Measurements from ENCODE around the gene RCAN2.

GRCh38 chr6:46350714-46351113 is 140.5 kb downstream of the RCAN2 start:
- TF ChIP-seq, protein P1, sequence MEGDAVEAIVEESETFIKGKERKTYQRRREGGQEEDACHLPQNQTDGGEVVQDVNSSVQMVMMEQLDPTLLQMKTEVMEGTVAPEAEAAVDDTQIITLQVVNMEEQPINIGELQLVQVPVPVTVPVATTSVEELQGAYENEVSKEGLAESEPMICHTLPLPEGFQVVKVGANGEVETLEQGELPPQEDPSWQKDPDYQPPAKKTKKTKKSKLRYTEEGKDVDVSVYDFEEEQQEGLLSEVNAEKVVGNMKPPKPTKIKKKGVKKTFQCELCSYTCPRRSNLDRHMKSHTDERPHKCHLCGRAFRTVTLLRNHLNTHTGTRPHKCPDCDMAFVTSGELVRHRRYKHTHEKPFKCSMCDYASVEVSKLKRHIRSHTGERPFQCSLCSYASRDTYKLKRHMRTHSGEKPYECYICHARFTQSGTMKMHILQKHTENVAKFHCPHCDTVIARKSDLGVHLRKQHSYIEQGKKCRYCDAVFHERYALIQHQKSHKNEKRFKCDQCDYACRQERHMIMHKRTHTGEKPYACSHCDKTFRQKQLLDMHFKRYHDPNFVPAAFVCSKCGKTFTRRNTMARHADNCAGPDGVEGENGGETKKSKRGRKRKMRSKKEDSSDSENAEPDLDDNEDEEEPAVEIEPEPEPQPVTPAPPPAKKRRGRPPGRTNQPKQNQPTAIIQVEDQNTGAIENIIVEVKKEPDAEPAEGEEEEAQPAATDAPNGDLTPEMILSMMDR (IDR thresholded peaks at IDR 0.05) = no peak
- no peak for TF ChIP-seq POLR2AphosphoS5 (IDR thresholded peaks at IDR 0.05)

Data from esophagus muscularis mucosa (tissue), 3 donors.